ENCODE measurements around the gene GRIK5. TPM values are rescaled to one million over a fixed set of nuclear protein-coding genes. Genes with fewer than 3 reads are reported as not detected.

The GRIK5 gene
- total and polyA plus RNA-seq, 2 of the 8 experiments (the other 6 are each of a cell fraction or from before 2014, with no cell fraction given), result 17.8 to 42.9 TPM

- Histone ChIP-seq H2BK12ac (ENCODE audit: low read depth, low read length) (no peak overlapping the region), H3K79me2 (ENCODE audit: control insufficient read depth in 1 of 2, insufficient read depth in 2 of 2, low read length in 2 of 2) (no peaks in the 10 kb centered on the region), H3K23ac (ENCODE audit: insufficient read length) (no peak overlapping the region), H3K9me3 (ENCODE audit: insufficient read depth in 2 of 2, low read depth in 1 of 2, low read length in 1 of 2) (no peaks in the 10 kb centered on the region), H2BK15ac (ENCODE audit: low read length) (no peak overlapping the region), H3K27me3 (replicated peaks in 1 of 4; ENCODE audit: control insufficient read depth in 3 of 4, extremely low read depth in 1 of 4, insufficient read depth in 3 of 4, low read length in 3 of 4) (no peaks in the 10 kb centered on the region), H3K36me3 (ENCODE audit: control insufficient read depth in 2 of 4, insufficient read depth in 4 of 4, low read length in 3 of 4) (peaks cover 2 to 12% (median 8%) of the 10 kb centered on the region in 4 experiments; a peak in 4 of 8 replicates), H2BK120ac (replicated peaks; ENCODE audit: low read depth, low read length) (no peak overlapping the region), H2BK20ac (ENCODE audit: low read length) (no peak overlapping the region), H2BK5ac (ENCODE audit: low read depth, low read length) (no peak overlapping the region), H4K5ac (ENCODE audit: insufficient read length, low read depth, low read length) (no peak overlapping the region), H3K14ac (ENCODE audit: insufficient read length) (no peak overlapping the region), H3K9ac (replicated peaks in 1 of 4; ENCODE audit: extremely low read depth in 1 of 4, low read depth in 3 of 4, low read length in 3 of 4) (no peak overlapping the region), H3K27ac (ENCODE audit: low read depth, low read length) (no peak overlapping the region), H3K4me2 (ENCODE audit: insufficient read depth in 1 of 2, low read depth in 2 of 2, low read length in 2 of 2) (no peak overlapping the region), H2AK5ac (ENCODE audit: low read depth, low read length) (no peak overlapping the region), H3K79me1 (ENCODE audit: low read depth, low read length) (no peaks in the 10 kb centered on the region), H3K23me2 (ENCODE audit: low read depth, low read length) (no peaks in the 10 kb centered on the region), H3K56ac (replicated peaks; ENCODE audit: insufficient read length, low read depth, low read length) (no peak overlapping the region), H3K4me3 (ENCODE audit: extremely low read depth in 1 of 4, insufficient read depth in 2 of 4, low read depth in 3 of 4, low read length in 4 of 4) (no peak overlapping the region), H3K4ac (replicated peaks; ENCODE audit: insufficient read length, low read depth, low read length) (no peak overlapping the region), H4K8ac (ENCODE audit: extremely low read depth, insufficient read depth, low read length) (no peak overlapping the region), H3K18ac (ENCODE audit: extremely low read depth, low read length) (no peak overlapping the region), H4K91ac (replicated peaks; ENCODE audit: insufficient read length, low read length) (no peak overlapping the region), H3K4me1 (replicated peaks in 1 of 4; ENCODE audit: control insufficient read depth in 3 of 4, insufficient read depth in 4 of 4, low read length in 3 of 4) (no peaks in the 10 kb centered on the region), H4K20me1 (replicated peaks in 1 of 2; ENCODE audit: control insufficient read depth in 1 of 2, insufficient read depth in 2 of 2, low read length in 2 of 2) (peaks cover 2 to 6% of the 10 kb centered on the region in 2 experiments), H2AFZ (ENCODE audit: low read length) (no peak overlapping the region)
- 91% methylated on average over 17 of the region's 17 CpGs; no CpG with 5 or more reads in 1 of the 2 experiments for WGBS, 2 experiments (ENCODE audit: extremely low coverage in 1 of 2, insufficient coverage in 1 of 2, insufficient read length in 1 of 2, insufficient replicate concordance in 2 of 2, low coverage in 1 of 2, low lambda C conversion rate in 2 of 2, missing lambda C conversion rate in 1 of 2)
- DNase-seq (ENCODE audit: low read depth in 1 of 2, low spot score in 2 of 2) (no peak), FAIRE-seq (no peak)
- POLR2A ChIA-PET (ENCODE audit: partially characterized antibody), result interaction anchor here (1.8 kb wide), 1 partner anchor 24 kb away, joined by 4 read pairs; no protein-coding TSS in a partner anchor
- TF ChIP-seq NANOG (IDR thresholded peaks at IDR 0.05; ENCODE audit: insufficient read depth, low read depth, low read length, poor library complexity, severe bottlenecking), result no peak
- no peak for TF ChIP-seq MAFK (IDR thresholded peaks at IDR 0.05; ENCODE audit: low read depth, low read length)
- no peak for TF ChIP-seq SUZ12 (IDR thresholded peaks at IDR 0.05; ENCODE audit: low read length)
- no peak for TF ChIP-seq CTCF (IDR thresholded peaks at IDR 0.05; ENCODE audit: control extremely low read depth in 1 of 3, insufficient read depth in 1 of 3, low read depth in 1 of 3, low read length in 3 of 3)
- no peak for TF ChIP-seq ATF2 (IDR thresholded peaks at IDR 0.05; ENCODE audit: low read length)
- no peak for TF ChIP-seq SP2 (IDR thresholded peaks at IDR 0.05; ENCODE audit: low read length)
- TF ChIP-seq RBBP5 (IDR thresholded peaks at IDR 0.05; ENCODE audit: borderline replicate concordance, low read depth, low read length), result no peak
- CTCF ChIA-PET (ENCODE audit: partially characterized antibody), result interaction anchor here (1.3 kb wide), 1 partner anchor 27 kb away, joined by 3 read pairs; no protein-coding TSS in a partner anchor
Observed at GRCh38 chr19:41984961-41985360, 85.0 kb downstream of the GRIK5 start.
